ENCODE measurements around the gene RIPOR3.

DNA sequence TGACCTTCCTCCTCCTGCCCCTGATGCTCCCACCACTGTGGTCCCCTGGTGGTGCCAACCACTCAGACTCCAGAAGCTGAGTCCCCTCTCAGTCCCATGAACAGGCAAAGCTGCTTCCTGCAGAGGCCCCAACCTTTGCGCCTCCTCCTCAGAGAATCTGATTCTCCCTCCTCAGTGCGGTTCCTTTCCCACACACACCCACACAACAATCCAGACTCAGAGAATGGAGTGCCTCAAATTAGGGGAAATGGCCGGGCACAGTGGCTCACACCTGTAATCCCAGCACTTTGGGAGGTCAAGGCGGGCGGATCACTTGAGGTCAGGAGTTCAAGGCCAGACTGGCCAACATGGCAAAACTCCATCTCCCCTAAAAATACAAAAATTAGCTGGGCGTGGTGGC lies 23.0 kb downstream of the RIPOR3 start:
- TF ChIP-seq TAF1 (IDR thresholded peaks at IDR 0.05; ENCODE audit: borderline replicate concordance, low read depth, low read length) (no peak), POLR2AphosphoS5 (IDR thresholded peaks at IDR 0.05; ENCODE audit: low read depth, low read length) (no peak)
